GOT3 (cell line): Measurements from ENCODE around the gene SPRED3.

ENCODE experiments used
- DNase-seq: peaks from one replicate; lab custom pipeline; 2025; ENCODE audit warnings: mixed read lengths; lab: John Stamatoyannopoulos, UW

Gene SPRED3

DNA sequence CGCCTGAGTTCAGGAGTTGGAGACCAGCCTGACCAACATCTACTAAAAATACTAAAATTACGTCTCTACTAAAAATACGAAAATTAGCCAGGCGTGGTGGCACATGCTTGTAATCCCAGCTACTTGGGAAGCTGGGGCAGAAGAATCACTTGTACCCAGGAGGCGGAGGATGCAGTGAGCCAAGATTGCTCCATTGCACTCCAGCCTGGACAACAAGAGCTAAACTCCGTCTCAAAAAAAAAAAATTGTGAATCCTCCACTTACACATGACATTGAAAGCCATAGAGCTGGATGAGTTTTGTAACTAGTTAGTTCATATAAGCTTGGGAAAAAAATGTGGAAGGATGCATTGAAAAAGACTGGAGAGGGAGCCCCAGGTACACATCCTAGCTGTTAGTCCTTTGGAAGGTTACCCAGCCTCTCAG is 14.6 kb upstream of the SPRED3 start:
- no peak for DNase-seq

DNA sequence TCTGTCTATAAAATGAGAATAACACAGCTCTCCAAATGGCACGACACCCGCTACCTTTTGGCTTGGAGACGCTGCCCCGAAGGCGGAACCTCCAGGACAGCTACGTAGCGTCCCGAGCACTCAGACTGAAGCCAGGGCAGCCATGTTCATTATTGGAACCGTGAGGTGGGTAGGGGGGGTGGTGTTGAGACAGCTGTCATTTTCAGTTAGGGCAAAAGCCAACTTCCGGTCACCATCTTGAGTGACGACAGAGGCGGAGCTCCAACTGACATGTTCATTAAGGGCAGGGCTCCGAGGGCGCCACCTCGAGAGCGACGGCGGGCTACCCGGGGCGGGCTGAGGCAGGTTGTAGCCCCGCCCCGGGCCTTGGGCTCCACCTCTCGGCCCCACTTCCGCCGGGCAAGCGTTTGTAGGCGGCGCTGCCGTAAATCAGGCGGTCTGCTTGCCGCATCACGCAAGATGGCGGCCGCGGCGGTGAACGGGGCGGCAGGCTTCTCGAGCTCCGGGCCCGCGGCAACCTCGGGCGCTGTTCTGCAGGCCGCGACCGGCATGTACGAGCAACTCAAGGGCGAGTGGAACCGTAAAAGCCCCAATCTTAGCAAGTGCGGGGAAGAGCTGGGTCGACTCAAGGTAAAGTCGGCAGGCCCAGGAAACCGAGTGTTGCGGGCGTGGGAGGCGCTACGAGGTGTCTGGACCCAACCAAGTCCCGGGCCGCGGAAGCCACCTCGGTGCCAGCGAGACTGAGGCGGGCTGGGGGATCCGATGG is 14.0 kb upstream of the SPRED3 start, which contains the start of gene PSMD8:
PSMD8 (plus strand) TSS at position 240 of the 766 bp plus-strand sequence; CDS start at position 271, 31 bp downstream.
- DNase-seq, result peak; percentile 97

DNA sequence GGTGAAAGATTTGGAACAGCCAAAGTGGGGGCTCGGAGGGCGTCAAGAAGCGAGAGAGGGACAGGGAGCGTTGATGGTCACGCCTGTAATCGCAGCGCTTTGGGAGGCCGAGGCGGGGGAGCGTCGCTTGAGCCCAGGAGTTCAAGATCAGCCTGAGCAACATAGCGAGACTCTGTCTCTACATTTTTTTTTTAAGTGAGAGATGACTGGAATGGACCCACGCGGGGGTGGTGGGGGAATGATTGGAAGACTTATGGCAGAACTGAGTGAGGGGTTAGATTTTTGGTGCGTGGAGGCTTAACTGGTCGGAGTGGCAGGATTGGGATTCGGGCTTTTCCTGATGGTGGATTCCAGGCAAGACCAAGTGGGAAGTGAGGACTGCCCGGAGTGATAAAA is 13.4 kb upstream of the SPRED3 start:
- no peak for DNase-seq

DNA sequence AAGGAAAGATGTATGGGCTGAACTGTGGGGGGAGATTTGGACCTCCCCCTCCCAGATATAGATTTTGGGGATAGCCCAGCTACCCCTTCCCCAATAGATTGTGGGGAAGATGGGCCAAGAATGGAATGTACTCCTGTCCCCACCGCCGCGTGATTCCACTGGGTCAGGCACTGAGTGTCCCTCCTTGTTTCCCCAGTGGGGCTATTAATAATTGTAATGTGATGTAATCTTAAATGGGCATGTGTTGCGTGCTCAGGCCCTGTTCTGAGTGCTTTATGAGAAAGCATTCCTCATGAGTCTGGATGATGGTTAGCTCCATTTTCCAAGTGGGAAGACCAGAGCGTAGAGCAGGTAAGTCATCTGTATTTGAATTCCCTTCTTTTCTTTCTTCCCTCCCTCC is 12.7 kb upstream of the SPRED3 start:
- no peak for DNase-seq

DNA sequence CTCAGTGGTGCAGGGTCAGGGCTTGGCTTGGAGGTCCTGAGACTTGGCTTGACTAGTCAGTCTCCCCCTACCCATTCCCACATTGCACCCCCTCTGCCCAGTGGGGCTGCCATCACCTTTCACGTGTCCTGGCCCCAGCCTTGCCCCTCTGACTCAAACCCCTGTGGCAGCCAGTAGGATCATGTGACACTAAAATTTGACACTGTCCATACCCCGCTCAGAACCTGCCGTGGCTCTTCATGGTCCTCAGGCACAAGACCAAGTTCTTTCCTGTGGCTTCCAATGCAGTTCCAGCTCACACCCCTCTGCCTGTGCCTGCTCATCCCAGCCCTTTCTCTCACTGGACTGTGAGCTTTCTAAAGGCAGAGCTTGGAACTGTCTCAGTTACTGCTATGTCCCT is 11.9 kb upstream of the SPRED3 start:
- no peak for DNase-seq

DNA sequence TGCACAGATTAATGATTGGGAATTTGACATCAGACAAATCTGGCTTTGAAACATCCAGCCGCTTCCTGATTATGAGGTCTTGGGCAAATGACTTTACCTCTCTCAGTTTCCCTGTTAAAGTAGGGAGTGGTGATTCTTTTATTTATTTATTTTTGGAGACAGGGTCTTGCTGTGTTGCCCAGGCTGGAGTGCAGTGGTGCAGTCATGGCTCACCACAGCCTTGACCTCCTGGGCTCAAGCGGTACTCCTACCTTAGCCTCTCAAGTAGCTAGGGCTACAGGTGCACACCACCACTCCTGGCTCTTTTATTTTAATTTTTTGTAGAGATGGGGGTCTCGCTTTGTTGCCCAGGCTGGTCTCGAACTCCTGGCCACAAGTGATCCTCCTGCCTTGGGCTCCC is 11.4 kb upstream of the SPRED3 start:
- no peak for DNase-seq

DNA sequence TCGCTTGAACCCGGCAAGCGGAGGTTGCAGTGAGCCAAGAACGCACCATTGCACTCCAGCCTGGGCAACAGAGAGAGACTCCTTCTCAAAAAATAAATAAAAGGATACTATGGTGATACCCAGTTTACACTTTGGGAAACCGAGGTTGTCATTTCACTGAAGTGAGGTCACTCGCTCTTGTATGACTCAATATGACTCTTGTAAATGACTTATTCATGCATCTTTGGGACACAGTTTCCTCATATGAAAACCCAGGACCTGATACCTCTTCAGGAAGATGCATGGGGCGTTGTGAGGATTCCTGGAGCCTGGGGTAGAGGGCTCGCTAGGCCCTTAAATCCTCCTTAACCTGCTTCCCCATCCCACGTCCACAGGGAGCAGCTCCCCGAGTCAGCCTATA is 9.6 kb upstream of the SPRED3 start:
- DNase-seq, result no peak

DNA sequence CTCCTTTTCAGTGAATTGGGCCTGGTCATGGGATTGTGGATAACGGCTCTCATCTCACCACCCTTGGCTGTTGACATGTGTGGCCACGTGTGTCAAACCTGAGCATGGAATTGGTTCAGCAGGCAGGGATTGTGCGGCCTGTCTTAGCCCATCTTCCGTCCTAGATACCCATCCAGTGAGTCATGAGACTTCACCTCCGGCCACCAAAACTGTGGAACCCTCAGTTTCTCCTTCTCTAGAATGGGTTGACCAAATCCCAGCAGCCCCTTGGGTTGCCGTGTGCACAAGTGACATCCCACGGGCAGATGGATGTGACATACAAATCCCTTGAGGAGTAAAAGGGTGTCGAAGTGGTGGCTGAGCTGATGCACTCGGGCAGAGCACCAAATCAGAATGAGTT is 7.4 kb upstream of the SPRED3 start:
- DNase-seq, result no peak

DNA sequence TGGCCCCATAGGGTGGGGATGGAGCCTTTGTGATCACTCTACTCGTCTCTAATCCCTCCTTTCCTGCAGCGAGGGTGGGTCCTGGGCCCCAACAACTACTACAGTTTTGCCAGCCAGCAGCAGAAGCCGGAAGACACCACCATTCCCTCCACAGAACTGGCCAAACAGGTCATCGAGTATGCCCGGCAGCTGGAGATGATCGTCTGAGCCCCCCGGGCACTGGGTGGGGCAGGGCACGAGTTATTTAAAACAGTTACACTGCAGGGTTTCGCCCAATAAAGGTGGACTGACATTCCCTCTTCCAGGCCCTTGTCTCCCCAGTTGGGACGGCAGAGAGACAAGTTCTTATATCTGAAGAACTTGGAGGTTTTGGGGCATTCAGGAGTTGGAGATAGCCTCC is 5.3 kb upstream of the SPRED3 start:
- no peak for DNase-seq

DNA sequence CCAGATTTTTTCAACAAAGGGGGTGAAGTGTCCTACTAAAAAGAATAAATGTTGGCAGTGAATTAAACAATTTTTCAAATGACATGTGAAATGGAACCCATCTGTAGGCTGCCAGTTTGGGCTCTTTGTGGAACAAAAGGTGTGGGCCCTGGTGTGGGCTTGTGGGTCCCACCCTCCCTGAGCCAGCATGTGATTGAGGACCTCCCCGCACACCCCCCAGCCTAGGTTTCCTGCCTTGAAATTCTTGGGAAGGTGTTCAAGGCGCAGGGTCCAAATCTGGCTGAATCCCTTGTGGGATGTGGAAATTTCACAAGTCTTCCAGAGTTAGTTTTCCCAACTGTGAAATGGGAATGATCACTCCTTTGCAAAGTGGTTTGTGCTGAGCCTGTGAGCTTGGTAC is 4.8 kb upstream of the SPRED3 start:
- no peak for DNase-seq

DNA sequence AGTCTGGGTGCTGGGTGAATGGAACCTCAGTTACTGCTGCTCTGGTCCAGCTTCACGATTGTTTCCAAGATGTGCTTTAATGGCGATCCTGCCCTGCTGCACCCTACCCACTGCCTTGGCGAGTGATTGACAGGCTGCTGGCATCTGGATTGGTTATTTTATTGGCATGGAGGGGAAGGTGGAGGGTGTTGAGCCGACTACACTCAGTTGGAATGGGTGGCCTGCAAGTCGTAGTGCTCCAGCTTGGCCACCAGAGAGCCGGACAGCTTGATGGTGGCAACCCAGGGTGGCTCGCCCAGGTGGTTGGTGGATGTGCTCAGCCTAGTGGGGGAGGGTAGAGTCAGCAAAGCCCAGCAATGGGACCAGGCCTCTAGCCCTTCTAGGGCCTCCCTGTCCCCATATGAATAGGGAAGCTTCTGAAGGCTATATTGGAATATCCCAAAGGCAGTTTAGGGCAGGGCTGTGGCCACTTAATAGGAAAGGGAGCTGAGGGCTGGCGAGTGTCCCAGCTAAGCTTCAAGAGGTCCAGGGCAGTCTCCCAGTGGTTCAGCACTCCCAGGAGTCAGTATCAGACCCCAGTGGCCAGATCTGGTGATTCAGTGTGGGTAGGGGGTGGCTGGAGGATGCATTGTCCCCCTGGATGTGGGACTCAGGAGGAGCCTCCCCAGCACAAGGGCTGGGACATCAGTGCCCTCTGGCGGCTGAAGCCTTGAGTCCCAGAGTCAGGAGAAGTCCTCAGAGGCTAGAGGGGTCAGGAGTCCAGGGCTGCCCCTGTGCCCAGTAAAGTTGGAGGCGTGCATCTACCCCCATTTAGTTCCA is 4.1 kb upstream of the SPRED3 start:
- DNase-seq, result no peak

DNA sequence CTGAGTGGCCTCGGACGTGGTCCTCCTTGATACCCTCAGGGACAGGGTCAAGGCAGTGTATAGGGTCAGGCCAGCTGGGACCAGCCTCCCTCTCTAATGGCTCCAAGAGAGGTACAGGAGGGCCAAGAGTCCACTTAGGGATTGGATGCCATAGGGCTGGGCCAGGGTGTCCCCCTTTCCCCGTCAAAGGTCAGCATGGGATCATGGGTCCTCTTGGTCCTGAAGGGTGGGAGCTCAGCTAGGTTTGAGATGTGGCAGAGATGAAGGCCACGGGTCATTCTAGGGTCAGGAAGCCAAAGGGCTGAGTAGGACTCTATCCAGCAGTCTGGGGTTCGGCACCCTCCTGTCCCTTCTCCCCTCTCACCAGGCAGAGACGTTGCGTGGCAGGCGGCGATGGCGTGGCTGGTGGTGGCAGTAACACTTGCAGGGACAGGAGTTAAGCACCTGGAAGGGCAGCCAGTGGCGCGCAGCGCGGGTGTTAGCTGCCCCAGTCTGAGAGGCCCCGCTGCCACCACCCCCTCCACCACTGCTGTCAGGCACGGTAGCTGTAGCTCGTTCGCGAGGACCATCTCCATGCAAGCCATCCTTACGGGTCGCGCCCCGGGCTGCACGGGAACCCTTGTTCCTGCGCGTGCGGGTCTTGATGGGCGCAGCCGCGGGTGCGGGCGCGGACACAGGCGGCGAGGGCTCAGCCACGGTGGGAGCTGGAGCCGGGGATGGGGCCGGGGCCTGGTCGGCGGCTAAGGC is 3.3 kb upstream of the SPRED3 start:
- DNase-seq, result no peak

DNA sequence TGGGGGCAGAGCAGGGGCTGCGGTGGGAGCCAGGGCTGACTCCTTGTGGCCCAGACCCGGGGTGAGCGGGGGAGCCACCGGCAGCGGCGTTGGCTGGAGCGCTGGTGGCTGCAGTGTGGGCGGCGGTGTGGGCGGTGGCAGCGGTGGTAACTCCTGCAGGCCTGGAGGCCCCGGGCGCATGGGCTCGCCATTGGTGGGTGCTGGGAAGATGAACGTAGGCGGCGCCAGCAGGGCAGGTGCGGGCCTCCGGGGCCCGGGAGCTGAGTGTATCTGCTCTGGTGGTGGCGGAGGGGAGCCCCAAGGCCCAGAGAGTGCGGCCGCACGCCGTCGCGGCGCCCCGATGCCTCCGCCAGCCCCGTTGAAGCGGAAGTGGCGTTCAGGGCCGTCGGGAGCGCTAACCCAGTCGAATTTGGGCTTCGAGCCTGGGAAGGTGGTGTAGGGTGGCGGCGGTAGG is 2.7 kb upstream of the SPRED3 start:
- DNase-seq, result no peak

DNA sequence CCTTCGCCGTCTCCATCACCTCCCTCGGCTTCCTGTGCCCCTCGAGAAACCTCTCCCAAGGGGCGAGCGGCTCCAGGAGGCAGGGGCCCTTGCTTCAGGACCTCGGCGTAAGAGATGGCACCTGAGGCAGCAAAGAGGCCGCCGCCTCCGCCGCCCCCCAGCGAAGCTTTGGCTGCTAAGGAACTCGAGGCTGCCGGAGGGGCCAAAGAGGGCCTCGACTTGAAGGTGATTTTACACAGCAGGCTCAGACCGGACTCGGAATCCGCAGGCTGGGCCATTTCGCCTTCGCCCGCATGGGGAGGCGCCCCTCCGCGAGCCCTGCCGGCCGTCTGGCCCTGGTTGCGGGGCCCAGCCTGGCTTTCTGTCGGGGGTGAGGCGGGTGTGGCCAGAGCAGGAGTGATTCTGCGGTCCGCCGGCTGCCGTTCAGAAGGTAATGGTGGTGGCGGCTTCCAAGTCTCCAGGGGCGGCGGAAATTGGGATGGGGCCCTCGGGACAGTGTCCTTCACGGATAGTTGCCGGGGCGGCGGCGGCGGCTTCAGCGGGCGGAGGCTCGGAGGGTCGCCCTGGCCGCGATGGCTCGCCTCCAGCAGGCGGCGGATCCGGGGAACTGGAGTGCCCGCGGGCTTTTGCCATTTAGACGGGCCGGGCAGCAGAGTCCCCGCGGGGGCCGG is 2.1 kb upstream of the SPRED3 start:
- no peak for DNase-seq

DNA sequence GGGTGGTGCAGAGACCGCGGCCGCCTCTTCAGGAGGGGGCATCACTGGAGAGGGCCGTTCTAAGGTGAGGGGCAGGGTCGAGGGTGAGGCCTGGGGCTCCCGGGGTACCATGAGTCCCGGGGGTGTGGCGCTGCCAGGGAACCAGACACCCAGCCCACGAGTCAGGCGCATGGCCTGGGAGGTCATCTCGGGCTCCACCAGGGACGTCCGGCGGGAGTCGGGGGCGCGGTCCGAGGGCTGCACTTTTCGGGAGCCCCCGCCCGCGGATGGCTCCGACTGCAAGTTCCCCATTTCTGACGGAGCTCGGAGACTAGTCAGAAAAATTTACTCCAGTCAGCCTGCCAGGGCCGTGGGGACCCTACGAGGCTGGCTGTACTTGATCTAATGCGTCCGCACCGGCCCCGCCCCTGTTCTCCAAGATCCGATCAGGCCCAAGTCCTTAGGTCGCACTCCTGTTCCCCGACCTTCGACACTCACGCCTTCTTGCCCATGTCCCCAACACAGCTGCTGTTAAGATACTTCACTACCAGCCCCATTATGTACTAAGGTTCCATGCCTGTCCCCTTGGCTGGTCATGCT is 1.4 kb upstream of the SPRED3 start:
- no peak for DNase-seq

DNA sequence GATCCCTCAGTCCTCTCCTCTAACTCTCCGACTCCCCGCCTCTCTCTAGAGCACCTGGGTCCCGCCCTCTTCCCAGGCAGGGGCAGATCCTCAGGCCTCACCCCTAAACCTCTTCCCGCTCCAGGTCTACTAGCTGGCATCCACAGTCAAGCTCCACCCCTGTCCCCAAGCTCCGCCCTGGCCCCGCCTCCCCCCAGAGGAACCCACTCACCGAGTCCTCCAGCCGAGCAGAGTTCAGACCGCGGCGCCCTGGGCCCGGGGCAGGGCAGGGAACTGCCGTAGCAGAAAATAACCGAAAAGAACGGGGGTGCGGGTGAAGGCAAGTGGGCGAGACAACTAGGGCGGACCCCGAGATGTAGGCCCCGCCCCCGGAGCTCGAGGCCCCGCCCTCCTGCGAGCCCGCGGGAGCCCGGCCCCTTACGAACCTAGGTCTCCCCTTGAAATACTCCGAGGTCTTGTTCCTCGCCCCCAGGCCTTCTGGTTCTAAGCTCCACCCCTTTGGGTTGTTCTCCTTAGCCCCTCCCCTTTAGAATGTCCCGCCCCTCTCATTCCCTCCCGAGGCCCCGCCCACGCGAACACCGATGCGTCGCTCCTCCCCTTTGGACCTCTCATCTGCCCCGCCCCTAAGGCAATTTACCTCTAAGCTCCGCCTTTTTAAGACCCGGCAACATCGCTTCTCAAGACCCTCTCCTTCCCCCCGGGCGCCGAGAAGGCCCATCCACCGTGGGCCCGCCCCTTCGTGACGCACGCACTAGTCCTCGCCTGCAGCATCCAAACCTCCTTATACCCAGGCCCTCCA is 748 bp upstream of the SPRED3 start, which contains the start of gene GGN:
GGN (minus strand) TSS at position 485 of the 799 bp plus-strand sequence. CDS start 773 bp downstream, outside the sequence.
- DNase-seq, result peak; percentile 89

DNA sequence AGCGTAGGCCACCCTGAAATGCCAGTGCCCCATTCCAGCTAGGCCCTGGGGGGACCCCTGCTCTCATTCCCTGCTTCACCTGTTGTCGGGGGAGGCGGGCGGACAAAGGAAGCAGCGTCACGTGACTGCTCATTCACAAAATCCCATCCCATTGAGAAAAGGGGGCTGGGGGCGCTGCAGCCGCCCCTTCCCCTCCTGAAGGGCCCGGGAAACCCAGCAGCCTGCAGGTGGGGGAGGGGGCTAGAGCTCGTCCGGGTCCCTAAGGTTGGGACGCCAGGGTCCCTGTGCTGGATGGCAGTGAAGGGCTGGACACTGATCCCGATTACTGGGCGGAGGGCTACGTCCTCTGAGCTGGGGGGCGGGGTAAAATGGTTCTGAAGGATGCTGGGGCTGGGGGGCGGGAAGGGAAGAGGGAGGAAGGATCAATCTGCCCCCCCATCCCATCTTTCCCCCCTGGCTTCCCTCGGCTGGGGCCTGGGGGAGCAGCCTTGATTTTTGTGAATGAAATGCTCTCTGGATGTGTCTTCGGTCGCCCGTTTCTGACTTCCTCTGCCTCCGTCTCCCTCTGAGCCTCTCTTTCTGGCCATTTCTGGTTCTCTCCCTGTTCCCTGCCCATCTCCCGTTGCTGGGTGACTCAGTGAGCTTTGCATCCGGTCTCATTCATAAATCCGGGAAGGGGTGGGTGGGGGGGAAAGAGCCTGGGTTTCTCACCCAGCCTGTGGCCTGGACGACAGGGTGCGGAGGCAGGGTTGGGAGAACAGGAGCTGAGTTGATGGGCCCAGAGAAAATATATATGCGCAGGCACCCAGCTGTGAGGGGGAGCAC is 816 bp downstream of the SPRED3 start:
- DNase-seq, result no peak

DNA sequence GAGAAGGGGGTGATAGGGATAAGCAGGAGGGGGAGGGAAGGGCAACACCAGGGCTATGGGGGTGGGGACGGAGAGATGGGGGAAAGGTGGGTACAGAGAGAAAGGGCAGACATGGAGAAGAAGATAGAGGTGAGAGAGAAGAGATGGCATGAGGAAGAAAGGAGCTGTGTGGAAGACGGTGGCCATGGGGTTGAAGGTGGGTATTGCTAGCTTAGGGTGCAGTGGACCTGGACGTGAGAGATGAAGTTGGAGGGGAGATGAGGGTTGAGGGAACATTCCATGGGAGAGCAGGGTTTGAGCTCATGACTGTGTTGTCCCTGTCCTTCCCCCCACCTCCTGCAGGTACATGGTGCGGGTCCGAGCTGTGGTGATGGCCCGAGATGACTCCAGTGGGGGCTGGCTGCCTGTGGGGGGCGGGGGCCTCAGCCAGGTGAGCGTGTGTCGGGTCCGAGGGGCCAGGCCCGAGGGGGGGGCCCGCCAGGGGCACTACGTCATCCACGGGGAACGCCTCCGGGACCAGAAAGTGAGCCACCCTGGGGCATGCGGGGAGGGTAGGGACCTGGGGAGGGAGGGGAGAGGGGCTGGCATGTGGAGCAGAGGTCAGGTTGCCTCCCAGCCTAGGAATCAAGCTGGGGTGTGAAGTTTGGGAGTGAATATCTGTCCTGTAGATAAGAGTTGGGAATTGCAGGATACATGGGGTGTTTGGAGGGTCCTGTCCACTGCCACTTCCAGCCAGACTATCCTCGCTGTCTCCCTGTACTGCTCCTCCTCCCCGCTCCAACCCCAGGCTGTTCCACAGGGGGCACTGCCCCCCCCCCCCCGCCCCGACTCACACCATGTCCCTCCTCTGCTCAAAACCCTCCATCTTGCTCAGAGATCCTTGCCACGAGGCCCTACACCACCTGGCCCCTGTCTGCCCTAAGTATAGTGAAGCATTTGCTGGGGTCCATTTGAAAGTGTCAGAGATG is 1.7 kb downstream of the SPRED3 start:
- no peak for DNase-seq
